ENCODE data around the gene RELT.

- TF ChIP-seq CTCF (IDR thresholded peaks at IDR 0.05; ENCODE audit: low read depth, low read length, poor library complexity, severe bottlenecking): no peak
- TF ChIP-seq EZH2phosphoT487 (IDR thresholded peaks at IDR 0.05; ENCODE audit: borderline replicate concordance, low read length): no peak
Measured at GRCh38 chr11:73388265-73389133, 12.3 kb downstream of the RELT start.

All from DOHH2 (cell line).